Upper lobe of right lung (tissue), 1 donor: Measurements from ENCODE around the gene ADIPOQ. TPM values are rescaled to one million over a fixed set of nuclear protein-coding genes. Genes with fewer than 3 reads are reported as not detected.

ENCODE experiments used
- ATAC-seq: fragments of 200-7000 bp; cut with Tn5 transposase; one replicate; pipeline ENCODE4 v1.9.1; 2020; ENCODE audit warnings: mild to moderate bottlenecking, moderate library complexity
- DNase-seq: peaks from one replicate; pipeline ENCODE4 v3.0.0-alpha.2; 2020
- H3K27ac ChIP-seq: fragments of 200-600 bp; one replicate; pipeline ENCODE4 v1.8.0; 2022
- H3K27me3 ChIP-seq: fragments of 200-600 bp; one replicate; pipeline ENCODE4 v1.8.0; 2022; ENCODE audit warnings: mild to moderate bottlenecking
- H3K36me3 ChIP-seq: fragments of 200-600 bp; one replicate; pipeline ENCODE4 v1.8.0; 2022
- H3K4me1 ChIP-seq: fragments of 200-600 bp; one replicate; pipeline ENCODE4 v1.8.0; 2022
- H3K4me3 ChIP-seq: fragments of 200-600 bp; one replicate; pipeline ENCODE4 v1.8.0; 2022; ENCODE audit warnings: mild to moderate bottlenecking
- H3K9me3 ChIP-seq: fragments of 200-600 bp; one replicate; pipeline ENCODE4 v1.8.0; 2022
- intact Hi-C: fragments of 100-400 bp; cut with DNase I; formaldehyde crosslinking; loops from one replicate; pipeline ENCODE4 v1.11.0; 2022
- total RNA-seq: library from RNA; stranded (reverse); fragmentation: NEBNext Ultra II Directional; extraction: Animal tissue kit (Norgen Biotek cat#: 25700); gene quantifications from one replicate; pipeline ENCODE4 v1.2.1, GENCODE V29; 2021
- TF ChIP-seq, protein P1 (sequence below): fragments of 200-600 bp; IDR thresholded peaks from one replicate; pipeline ENCODE4 v1.8.0; 2022; ENCODE audit warnings: antibody characterized with exemption
- donor health status: DM: no; HTN: yes; CAD: no; lungs with severe emphysema.

Gene ADIPOQ
- total RNA-seq, 1 donor from 2014 or later, result not detected

- ATAC-seq (no peak), DNase-seq (no peak)
- H3K9me3 ChIP-seq, result no peaks in the 10 kb centered on the region
- peaks cover 58% of the 10 kb centered on the region for H3K27me3 ChIP-seq
- H3K27ac ChIP-seq, result no peak overlapping the region
- H3K4me1 ChIP-seq, result peaks cover 12% of the 10 kb centered on the region
- H3K4me3 ChIP-seq, result no peak overlapping the region
- TF ChIP-seq, protein P1, sequence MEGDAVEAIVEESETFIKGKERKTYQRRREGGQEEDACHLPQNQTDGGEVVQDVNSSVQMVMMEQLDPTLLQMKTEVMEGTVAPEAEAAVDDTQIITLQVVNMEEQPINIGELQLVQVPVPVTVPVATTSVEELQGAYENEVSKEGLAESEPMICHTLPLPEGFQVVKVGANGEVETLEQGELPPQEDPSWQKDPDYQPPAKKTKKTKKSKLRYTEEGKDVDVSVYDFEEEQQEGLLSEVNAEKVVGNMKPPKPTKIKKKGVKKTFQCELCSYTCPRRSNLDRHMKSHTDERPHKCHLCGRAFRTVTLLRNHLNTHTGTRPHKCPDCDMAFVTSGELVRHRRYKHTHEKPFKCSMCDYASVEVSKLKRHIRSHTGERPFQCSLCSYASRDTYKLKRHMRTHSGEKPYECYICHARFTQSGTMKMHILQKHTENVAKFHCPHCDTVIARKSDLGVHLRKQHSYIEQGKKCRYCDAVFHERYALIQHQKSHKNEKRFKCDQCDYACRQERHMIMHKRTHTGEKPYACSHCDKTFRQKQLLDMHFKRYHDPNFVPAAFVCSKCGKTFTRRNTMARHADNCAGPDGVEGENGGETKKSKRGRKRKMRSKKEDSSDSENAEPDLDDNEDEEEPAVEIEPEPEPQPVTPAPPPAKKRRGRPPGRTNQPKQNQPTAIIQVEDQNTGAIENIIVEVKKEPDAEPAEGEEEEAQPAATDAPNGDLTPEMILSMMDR, result no peak
- intact Hi-C loops, result no loop called here
- no peaks in the 10 kb centered on the region for H3K36me3 ChIP-seq
Observed at GRCh38 chr3:186825294-186825821, 17.2 kb upstream of the ADIPOQ start.

DNA sequence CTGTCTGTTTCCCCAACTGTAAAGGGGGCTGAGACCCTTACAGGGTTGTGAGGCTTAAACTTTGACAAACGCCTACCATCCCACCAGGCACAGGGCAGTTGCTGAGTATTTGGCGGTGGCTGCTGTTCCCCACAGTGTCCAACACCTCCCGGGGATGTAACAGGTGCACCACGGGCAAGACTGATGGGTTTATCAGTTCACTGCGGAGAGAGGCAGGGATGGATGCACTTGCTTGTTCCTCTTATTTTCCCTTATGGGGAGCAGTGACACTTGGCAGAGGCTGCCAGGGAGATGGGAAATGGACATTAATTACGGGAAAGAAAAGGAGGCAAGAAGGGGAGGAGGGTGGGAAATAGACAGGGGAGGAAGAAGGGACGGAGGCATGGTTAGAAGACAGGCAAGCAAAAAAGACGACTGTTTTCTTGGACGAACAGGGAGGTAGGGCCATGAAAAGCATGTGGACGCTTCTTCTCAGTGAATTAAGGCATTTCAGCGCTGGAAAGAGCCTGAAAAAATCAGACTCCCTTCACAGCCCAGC, 16.6 kb upstream of the ADIPOQ start:
- no peak for DNase-seq
- H3K27ac ChIP-seq, result no peak overlapping the region
- no peak for ATAC-seq
- peaks cover 12% of the 10 kb centered on the region for H3K4me1 ChIP-seq
- no peaks in the 10 kb centered on the region for H3K9me3 ChIP-seq
- no peaks in the 10 kb centered on the region for H3K36me3 ChIP-seq
- TF ChIP-seq, protein P1, result no peak
- peaks cover 64% of the 10 kb centered on the region for H3K27me3 ChIP-seq
- no peak overlapping the region for H3K4me3 ChIP-seq
- intact Hi-C loops, result no loop called here

GRCh38 chr3:186826410-186826975, 16.0 kb upstream of the ADIPOQ start:
- H3K4me1 ChIP-seq, result peaks cover 12% of the 10 kb centered on the region
- H3K36me3 ChIP-seq, result no peaks in the 10 kb centered on the region
- ATAC-seq (peak; percentile 17), DNase-seq (no peak)
- peaks cover 65% of the 10 kb centered on the region for H3K27me3 ChIP-seq
- no peaks in the 10 kb centered on the region for H3K9me3 ChIP-seq
- H3K27ac ChIP-seq, result no peak overlapping the region
- TF ChIP-seq, protein P1, result no peak
- intact Hi-C loops, result no loop called here
- H3K4me3 ChIP-seq, result peak overlapping the region; percentile 73

DNA sequence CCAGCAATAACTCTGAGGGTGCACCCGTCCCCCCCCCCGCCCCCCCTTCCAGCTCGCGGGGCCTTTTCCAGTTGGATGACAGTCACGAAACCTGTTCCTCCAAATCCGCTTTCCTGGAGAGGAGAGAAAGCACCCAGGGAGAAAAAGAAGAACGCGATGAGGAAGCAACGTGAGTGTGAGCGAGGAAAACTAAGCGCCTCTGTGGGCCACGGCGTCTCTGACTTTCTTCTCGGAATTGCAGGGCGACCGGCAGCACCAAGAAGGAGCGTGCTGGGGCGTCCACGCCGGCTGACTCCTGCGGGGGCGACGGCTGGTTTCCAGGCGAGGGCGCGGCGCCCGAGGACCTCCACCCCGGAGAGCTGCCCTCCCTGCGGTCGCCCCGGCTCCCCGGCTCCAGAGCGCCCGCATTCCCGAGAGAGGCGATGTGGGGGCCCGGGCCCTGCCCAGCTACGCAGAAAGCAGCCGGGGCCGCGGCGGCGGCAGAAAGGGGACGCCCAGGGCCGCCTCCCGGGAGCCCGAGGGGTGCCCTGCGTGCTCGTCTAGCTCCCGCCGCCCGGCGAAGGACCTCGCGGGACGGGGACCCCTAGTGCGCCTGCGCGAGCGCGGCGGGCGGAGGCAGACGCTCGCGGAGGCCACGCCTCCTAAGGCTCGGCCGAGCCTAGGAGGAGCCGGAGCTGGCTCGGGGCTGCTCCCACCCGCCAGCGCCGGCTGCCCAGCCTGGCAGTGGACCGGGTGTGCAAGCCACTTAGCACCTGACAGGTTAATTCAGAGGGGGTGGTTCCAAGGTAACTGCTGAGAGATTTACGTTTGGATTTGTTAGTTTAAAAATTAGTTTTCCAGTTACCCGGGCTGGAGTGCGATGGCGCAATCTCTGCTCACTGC, 15.3 kb upstream of the ADIPOQ start:
- DNase-seq (peak; percentile 93), ATAC-seq (peak; percentile 97)
- TF ChIP-seq, protein P1, result no peak
- intact Hi-C loops, result no loop called here
- peaks cover 65% of the 10 kb centered on the region for H3K27me3 ChIP-seq
- H3K27ac ChIP-seq, result no peak overlapping the region
- peak overlapping the region; percentile 73 for H3K4me3 ChIP-seq
- H3K4me1 ChIP-seq, result peaks cover 12% of the 10 kb centered on the region
- H3K9me3 ChIP-seq, result no peaks in the 10 kb centered on the region
- H3K36me3 ChIP-seq, result no peaks in the 10 kb centered on the region

DNA sequence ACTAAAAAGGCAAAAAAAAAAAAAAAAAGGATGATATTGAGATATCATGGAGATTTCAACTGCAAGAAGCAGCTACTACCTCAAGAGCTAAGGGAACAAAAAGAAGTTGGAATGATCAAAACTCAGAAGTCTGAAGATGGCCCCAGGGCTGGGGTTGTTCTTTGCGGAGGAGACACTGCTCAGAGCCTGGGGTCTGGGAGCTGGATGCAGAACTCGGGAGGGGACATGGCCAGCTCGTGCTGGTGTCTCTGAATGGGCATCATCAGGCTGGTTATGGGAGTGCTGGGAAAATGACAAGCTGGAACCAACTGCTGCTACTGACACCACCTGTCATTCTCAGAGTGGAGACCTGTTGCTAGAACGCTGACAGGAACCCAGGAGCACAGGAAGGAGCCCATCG, 14.2 kb upstream of the ADIPOQ start:
- peaks cover 12% of the 10 kb centered on the region for H3K4me1 ChIP-seq
- no peaks in the 10 kb centered on the region for H3K9me3 ChIP-seq
- peaks cover 63% of the 10 kb centered on the region for H3K27me3 ChIP-seq
- no peaks in the 10 kb centered on the region for H3K36me3 ChIP-seq
- H3K27ac ChIP-seq, result no peak overlapping the region
- no peak for DNase-seq
- ATAC-seq, result no peak
- no peak overlapping the region for H3K4me3 ChIP-seq
- intact Hi-C loops, result no loop called here
- TF ChIP-seq, protein P1, result no peak
